ENCODE data around the gene ARHGEF2.

DNA sequence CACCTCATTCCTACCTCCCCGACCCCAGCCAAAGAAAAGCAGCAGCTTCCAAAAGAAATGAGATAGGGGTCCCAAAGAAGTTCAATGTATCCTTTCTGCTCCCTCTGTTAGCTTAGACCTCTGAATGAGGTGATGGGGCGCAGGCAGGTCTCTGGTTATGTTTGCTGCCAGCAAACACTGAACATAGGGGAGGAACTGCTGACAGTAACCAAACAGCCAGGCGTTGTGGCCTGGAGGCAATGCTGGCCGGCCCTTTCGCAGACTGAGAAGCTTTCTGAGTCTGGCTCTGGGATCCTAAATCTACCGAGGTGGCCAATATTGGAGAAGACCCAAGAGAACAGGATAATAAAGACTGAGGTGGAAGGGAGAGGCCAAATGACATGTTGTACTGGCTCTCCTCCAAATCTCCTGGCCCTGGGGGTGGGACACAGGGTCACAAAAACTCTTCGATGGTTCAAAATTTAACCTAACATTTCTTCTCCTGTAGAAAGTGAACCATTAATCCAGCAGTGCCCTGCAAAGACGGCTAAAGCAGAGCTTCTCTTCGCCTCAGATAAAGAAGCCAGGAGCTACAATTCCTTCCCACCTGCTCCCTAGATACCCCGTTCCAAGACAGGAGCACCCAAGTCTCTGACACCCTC is 22.8 kb upstream of the ARHGEF2 start:
- TF ChIP-seq, protein P1, sequence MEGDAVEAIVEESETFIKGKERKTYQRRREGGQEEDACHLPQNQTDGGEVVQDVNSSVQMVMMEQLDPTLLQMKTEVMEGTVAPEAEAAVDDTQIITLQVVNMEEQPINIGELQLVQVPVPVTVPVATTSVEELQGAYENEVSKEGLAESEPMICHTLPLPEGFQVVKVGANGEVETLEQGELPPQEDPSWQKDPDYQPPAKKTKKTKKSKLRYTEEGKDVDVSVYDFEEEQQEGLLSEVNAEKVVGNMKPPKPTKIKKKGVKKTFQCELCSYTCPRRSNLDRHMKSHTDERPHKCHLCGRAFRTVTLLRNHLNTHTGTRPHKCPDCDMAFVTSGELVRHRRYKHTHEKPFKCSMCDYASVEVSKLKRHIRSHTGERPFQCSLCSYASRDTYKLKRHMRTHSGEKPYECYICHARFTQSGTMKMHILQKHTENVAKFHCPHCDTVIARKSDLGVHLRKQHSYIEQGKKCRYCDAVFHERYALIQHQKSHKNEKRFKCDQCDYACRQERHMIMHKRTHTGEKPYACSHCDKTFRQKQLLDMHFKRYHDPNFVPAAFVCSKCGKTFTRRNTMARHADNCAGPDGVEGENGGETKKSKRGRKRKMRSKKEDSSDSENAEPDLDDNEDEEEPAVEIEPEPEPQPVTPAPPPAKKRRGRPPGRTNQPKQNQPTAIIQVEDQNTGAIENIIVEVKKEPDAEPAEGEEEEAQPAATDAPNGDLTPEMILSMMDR (IDR thresholded peaks at IDR 0.05), result no peak
- TF ChIP-seq POLR2A (IDR thresholded peaks at IDR 0.05), result no peak
- TF ChIP-seq POLR2AphosphoS5 (IDR thresholded peaks at IDR 0.05), result no peak
